ENCODE data around the gene L3MBTL2. TPM values are rescaled to one million over a fixed set of nuclear protein-coding genes. Genes with fewer than 3 reads are reported as not detected.

L3MBTL2 gene
- total RNA-seq, 1 experiment from 2014 or later = 22.3 TPM

- no peak overlapping the region for H3K4me2 ChIP-seq
- no peaks in the 10 kb centered on the region for H3K27me3 ChIP-seq (ENCODE audit: insufficient read depth, low read depth)
- H4K20me1 ChIP-seq (ENCODE audit: insufficient read depth) = no peaks in the 10 kb centered on the region
- no peak for DNase-seq
- H2AFZ ChIP-seq = no peak overlapping the region
- no peaks in the 10 kb centered on the region for H3K79me2 ChIP-seq (ENCODE audit: low read depth)
- H3K4me1 ChIP-seq (replicated peaks; ENCODE audit: insufficient read depth) = peaks cover 4% of the 10 kb centered on the region; the same call in 1 of the 2 replicates
- H3K9me2 ChIP-seq (ENCODE audit: insufficient read depth) = no peaks in the 10 kb centered on the region
- no peaks in the 10 kb centered on the region for H3K9me3 ChIP-seq (ENCODE audit: insufficient read depth, low read depth)
- BruUV-seq (replicated peaks) = no TSS peak
- ChIA-PET POLR2A (ENCODE audit: unreplicated experiment) (interaction anchor here (0.5 kb wide), 1 partner anchor 23 kb away, joined by 4 read pairs; no protein-coding TSS in a partner anchor), CTCF (no interaction called here)
- H3K36me3 ChIP-seq (ENCODE audit: low read depth) = 0 out of 2 replicates have a peak, but pooled peaks cover 6% of the 10 kb centered on the region
- intact Hi-C loops (cut with micrococcal nuclease; ENCODE audit: unreplicated experiment) = no loop called here
- TF ChIP-seq CTCF (conservative IDR thresholded peaks at IDR 0.05) (no peak), EZH2 (IDR thresholded peaks at IDR 0.05; ENCODE audit: low read depth) (no peak)
- 0 out of 2 replicates have a peak overlapping the region, but pooled peaks have one; percentile 9 for H3K27ac ChIP-seq
- no peak overlapping the region for H3K4me3 ChIP-seq
- no peaks in the 10 kb centered on the region for H3F3A ChIP-seq (ENCODE audit: insufficient read depth, low read depth)
Measured at GRCh38 chr22:41222846-41223507, 17.9 kb downstream of the L3MBTL2 start.

- H2AFZ ChIP-seq = no peak overlapping the region
- BruUV-seq (replicated peaks) = no TSS peak
Measured at GRCh38 chr22:41223535-41223934, 18.4 kb downstream of the L3MBTL2 start.

More at GRCh38 chr22:41223535-41223934, 18.4 kb downstream of the L3MBTL2 start:
- Histone ChIP-seq H3K9me3 (ENCODE audit: insufficient read depth, low read depth) (no peaks in the 10 kb centered on the region), H4K20me1 (ENCODE audit: insufficient read depth) (no peaks in the 10 kb centered on the region), H3F3A (ENCODE audit: insufficient read depth, low read depth) (no peaks in the 10 kb centered on the region), H3K27me3 (ENCODE audit: insufficient read depth, low read depth) (no peaks in the 10 kb centered on the region), H3K9me2 (ENCODE audit: insufficient read depth) (no peaks in the 10 kb centered on the region), H3K79me2 (ENCODE audit: low read depth) (no peaks in the 10 kb centered on the region), H3K4me1 (replicated peaks; ENCODE audit: insufficient read depth) (peaks cover 4% of the 10 kb centered on the region; the same call in 1 of the 2 replicates), H3K4me2 (no peak overlapping the region), H3K36me3 (ENCODE audit: low read depth) (0 out of 2 replicates have a peak, but pooled peaks cover 6% of the 10 kb centered on the region), H3K27ac (no peak overlapping the region), H3K4me3 (no peak overlapping the region)
- ChIA-PET CTCF (no interaction called here), POLR2A (ENCODE audit: unreplicated experiment) (no interaction called here)
- no peak for DNase-seq
- TF ChIP-seq EZH2 (IDR thresholded peaks at IDR 0.05; ENCODE audit: low read depth) (no peak), CTCF (conservative IDR thresholded peaks at IDR 0.05) (no peak)
- intact Hi-C loops (cut with micrococcal nuclease; ENCODE audit: unreplicated experiment) = no loop called here
